ENCODE results near the gene UBA3.

DNA sequence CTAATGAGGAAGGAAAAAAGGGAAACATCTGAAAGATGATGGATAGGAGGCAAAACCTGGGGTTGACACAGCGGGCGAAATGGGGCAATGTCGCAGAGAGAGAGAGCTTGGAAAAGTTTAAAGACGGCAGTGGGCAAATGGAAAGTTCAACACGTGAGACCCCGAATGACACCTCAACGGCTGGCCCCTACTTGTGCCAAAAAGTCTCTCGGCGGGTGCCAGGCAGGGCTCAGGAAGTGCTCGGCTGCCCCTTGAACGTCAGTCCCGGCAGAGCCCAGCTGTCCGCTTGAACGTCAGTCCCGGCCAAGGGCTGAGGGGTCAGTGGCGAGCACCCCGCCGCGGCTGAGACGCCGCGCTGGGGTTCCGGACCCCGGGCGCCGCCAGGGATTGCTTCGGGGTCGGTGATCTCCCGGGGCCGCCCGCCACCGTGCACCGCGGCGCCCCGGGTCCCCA, 67.3 kb downstream of the UBA3 start:
- no peak for TF ChIP-seq GATA3 (IDR thresholded peaks at IDR 0.05; ENCODE audit: low read depth, low read length)
- no peak for TF ChIP-seq GATA2 (IDR thresholded peaks at IDR 0.05; ENCODE audit: low read depth, low read length)

Measured in SH-SY5Y (cell line).